Stomach (tissue), 4 donors: Measurements from ENCODE around the gene SERPINF2.

ENCODE experiments used
- CTCF ChIP-seq, 7 experiments: fragments of 450-650 bp in 4 of 7; fragments of 200-600 bp in 3 of 7; sonication (generic) in 3 of 7; IDR thresholded peaks; one replicate each; pipeline ENCODE4 v1.5.1; 2016 to 2019; ENCODE audit warnings: antibody characterized with exemption in 7 of 7, control low read depth in 2 of 7, mild to moderate bottlenecking in 1 of 7
- POLR2AphosphoS5 ChIP-seq, 3 donors: sonication (generic); formaldehyde crosslinking; IDR thresholded peaks; one replicate each; pipeline ENCODE4 v1.6.1; 2016; ENCODE audit warnings: antibody characterized with exemption in 3 of 3

- TF ChIP-seq POLR2AphosphoS5 (IDR thresholded peaks at IDR 0.05) (peak in 1 of 3 donors; percentile 3), CTCF (IDR thresholded peaks at IDR 0.05) (peak in 3 of 7 experiments; percentile 21 to 51 (median 30))
Measured at GRCh38 chr17:1713878-1714426, 28.7 kb upstream of the SERPINF2 start.
